GM10266 (cell line): Measurements from ENCODE around the gene ANKRD31.

ENCODE experiments used
- DNase-seq: peaks from one replicate; pipeline ENCODE4 v3.0.0; 2012; ENCODE audit errors: extremely low spot score
- TF ChIP-seq, protein P1 (sequence below): IDR thresholded peaks from 2 replicates; pipeline ENCODE4 v1.5.1; 2012; ENCODE audit warnings: mild to moderate bottlenecking, low read depth; ENCODE audit not compliant: control insufficient read depth, insufficient read depth; ENCODE audit errors: missing control alignments

The ANKRD31 gene

DNA sequence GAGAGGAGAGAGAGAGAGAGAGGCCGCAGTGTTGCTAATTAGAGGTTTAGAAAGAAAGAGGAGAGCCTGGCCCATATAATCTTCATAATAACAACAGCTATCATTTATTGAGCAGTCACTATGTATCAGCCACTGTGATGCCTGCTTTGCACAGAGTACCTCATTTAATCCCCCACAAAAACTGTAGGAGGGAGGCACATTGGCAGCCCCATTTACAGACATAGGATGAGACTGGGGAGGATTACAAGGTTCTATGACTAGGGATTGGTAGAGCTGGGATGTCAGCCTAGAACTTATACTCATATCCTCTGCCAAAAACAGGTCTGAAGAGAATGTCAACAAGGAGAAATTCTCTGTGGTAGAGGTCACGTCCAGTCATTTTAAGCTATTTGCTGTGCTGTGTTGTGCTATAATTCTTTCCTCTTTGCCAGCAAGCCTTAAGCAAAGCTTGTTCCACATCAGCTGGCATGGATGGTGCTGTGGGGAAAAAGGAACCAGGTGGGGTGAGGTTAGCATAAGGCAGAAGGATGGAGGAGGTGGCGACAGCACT, 177.6 kb downstream of the ANKRD31 start:
- DNase-seq = no peak
- TF ChIP-seq, protein P1, sequence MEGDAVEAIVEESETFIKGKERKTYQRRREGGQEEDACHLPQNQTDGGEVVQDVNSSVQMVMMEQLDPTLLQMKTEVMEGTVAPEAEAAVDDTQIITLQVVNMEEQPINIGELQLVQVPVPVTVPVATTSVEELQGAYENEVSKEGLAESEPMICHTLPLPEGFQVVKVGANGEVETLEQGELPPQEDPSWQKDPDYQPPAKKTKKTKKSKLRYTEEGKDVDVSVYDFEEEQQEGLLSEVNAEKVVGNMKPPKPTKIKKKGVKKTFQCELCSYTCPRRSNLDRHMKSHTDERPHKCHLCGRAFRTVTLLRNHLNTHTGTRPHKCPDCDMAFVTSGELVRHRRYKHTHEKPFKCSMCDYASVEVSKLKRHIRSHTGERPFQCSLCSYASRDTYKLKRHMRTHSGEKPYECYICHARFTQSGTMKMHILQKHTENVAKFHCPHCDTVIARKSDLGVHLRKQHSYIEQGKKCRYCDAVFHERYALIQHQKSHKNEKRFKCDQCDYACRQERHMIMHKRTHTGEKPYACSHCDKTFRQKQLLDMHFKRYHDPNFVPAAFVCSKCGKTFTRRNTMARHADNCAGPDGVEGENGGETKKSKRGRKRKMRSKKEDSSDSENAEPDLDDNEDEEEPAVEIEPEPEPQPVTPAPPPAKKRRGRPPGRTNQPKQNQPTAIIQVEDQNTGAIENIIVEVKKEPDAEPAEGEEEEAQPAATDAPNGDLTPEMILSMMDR = no peak

DNA sequence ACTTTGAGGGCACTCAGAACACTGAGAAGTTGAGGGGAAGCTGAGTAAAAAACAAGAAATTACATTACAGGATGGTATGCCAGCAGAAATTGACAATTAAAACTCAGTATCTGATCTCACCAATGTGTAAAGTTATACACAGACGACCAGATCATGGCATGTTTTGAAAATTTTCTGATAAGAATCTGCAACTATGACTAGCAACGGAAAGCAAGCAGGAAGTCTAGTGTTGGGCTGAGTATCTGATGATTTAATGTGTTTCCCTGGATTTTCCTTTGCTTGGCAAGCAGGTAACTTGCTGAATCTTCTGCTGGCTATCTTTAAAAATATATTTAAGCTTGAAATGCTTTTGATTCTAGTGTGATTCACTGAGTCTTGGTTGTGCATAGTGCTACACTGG, 179.1 kb downstream of the ANKRD31 start:
- no peak for DNase-seq
- TF ChIP-seq, protein P1 = no peak

DNA sequence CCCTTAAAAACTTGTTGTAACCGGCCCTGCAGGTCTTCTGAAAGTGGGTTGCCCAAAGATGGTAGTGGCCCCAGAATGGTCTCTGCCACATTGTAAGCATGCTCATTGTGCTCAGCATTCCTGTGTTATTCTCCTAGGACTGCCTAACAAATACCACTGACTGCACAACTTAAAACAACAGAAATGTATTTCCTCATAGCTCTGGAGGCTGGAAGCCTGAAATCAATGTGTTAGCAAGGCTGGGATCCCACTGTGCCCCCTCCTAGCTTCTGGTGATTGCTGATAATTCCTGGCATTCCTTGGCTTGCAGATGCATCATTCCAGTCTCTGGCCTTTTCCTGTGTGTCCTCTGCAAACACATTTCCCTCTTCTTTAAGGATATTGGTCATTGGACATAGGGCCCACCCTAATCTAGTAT, 180.9 kb downstream of the ANKRD31 start:
- TF ChIP-seq, protein P1 = no peak
- no peak for DNase-seq

DNA sequence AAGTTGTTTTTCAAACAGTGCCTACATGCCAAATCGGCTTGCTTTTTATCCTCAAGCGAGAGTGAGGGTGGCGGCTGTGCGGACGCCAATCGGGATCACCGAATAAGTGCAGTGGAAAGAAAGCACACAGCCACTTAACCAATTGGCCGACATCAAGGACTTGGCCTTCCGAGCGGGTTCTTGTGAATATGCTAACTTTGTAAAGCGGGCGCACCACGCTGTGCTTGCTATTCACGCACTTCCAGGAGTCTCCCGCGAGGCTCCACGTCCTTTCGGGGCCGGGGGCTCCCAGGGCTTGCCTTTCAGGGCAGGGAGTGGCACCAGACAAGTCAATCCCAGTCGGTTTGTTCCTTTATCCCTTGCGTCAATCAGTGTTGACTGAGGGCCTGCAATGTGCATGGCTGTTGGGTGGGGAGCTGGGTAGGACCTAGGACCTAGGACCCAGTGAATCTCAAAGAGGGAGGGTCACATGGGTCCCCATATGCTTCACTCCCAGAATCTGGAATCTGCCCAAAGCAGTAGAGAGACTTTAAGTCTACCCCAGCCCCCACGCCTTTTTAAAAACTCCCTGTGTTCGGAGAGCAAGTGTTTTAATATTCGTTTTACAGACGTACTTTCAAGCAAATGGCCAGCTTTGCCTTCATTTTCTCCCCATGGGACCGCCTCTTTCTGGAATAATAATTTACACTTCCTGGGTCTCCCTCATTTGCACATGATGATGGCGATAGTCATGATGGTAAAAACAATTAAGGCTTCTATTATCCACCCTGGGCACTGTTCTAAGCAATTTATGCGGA, 182.3 kb downstream of the ANKRD31 start:
- no peak for DNase-seq
- TF ChIP-seq, protein P1 = no peak

DNA sequence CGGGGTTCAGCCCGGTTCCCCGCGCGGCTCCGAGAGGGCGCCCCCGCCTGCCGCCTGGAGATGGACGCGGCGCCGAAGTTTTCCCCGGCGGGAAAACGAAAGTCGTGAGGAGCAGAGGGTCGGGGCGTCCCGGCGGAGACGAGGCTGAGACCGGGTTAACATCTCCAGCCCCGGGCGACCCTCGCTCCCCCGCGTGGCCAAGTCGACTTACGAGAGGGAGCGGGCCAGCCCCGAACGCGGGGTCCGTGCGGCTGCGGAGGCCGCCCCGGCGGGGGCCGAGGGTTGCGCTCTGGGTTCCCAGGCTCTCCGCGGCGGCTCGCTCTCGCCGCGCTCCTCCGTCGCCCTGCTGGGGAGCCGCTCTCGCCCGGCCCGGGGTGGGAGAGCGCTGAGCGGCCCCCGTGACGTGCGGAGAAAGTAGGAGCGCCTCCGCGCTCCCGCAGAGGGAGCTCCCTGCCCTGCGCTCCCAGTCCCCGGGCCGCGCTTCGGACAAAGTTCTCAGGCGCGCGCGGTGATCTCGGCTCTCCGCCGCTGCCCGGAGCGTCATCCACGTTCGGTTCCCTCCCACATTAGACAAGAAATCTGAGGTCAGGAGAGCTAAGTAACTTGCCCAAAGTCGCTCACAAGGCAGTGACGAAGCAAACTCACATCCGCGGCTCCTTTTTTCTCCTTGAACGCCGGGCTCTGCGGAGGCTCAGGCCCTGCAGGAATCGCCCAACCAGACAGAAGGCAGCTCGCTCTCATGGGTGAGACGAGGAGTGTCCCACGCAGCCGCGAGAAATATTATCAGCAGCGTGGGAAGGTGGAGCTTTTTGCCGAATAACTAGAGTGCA, 183.2 kb downstream of the ANKRD31 start:
- TF ChIP-seq, protein P1 = peak; percentile 18
- DNase-seq = peak; percentile 36

DNA sequence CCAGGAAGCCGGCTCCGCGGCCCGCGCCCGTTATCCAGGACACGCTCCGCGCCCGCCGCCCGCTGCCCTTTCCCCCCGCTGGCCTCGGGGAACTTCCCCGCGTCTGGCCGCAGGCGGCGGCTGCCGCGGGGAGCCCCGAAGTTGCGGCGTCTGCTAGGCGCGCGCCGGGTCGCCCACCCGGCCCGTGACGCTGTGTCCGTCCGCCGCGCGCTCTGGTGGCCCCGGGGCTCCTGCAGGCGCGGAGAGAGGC, 183.7 kb downstream of the ANKRD31 start:
- peak; percentile 54 for DNase-seq
- TF ChIP-seq, protein P1 = no peak
